Endothelial cell (in vitro differentiated cells): ENCODE results near the gene SARS1. TPM values are rescaled to one million over a fixed set of nuclear protein-coding genes. Genes with fewer than 3 reads are reported as not detected.
A peak's percentile ranks its signal among the peaks of the same experiment; 100 is the strongest.

Experiments used
- DNase-seq: peaks from one replicate; pipeline ENCODE4 v3.0.0; 2021; ENCODE audit warnings: low spot score
- H3K27ac Mint-ChIP-seq: one replicate; pipeline ENCODE4 v1.8.0; 2021; ENCODE audit warnings: mixed read lengths, inconsistent platforms; ENCODE audit not compliant: unreplicated experiment
- H3K27me3 Mint-ChIP-seq: one replicate; pipeline ENCODE4 v1.8.0; 2021; ENCODE audit warnings: mild to moderate bottlenecking, moderate library complexity, mixed read lengths, inconsistent platforms; ENCODE audit not compliant: unreplicated experiment
- H3K36me3 Mint-ChIP-seq: one replicate; pipeline ENCODE4 v1.8.0; 2021; ENCODE audit warnings: mild to moderate bottlenecking, low read depth, mixed read lengths, inconsistent platforms; ENCODE audit not compliant: unreplicated experiment
- H3K4me1 Mint-ChIP-seq: one replicate; pipeline ENCODE4 v1.8.0; 2021; ENCODE audit warnings: mild to moderate bottlenecking, mixed read lengths, inconsistent platforms; ENCODE audit not compliant: unreplicated experiment
- H3K4me3 Mint-ChIP-seq: one replicate; pipeline ENCODE4 v1.8.0; 2021; ENCODE audit warnings: mild to moderate bottlenecking, mixed read lengths, inconsistent platforms; ENCODE audit not compliant: unreplicated experiment
- H3K9me3 Mint-ChIP-seq: one replicate; pipeline ENCODE4 v1.8.0; 2021; ENCODE audit warnings: mixed read lengths, inconsistent platforms; ENCODE audit not compliant: unreplicated experiment
- total RNA-seq: library from RNA; stranded (reverse); fragmentation: NEBNext Ultra II Directional; extraction: Animal tissue kit (Norgen Biotek cat#: 25700); gene quantifications from one replicate; pipeline ENCODE4 v1.2.1, GENCODE V29; 2021; ENCODE audit not compliant: unreplicated experiment
- TF ChIP-seq, protein P1 (sequence below): fragments of 200-600 bp; sonication (generic); IDR thresholded peaks from one replicate; pipeline ENCODE4 v1.5.0; 2021; ENCODE audit warnings: antibody characterized with exemption; ENCODE audit not compliant: unreplicated experiment

The SARS1 gene
- total RNA-seq, 1 donor from 2014 or later: 125 TPM

DNA sequence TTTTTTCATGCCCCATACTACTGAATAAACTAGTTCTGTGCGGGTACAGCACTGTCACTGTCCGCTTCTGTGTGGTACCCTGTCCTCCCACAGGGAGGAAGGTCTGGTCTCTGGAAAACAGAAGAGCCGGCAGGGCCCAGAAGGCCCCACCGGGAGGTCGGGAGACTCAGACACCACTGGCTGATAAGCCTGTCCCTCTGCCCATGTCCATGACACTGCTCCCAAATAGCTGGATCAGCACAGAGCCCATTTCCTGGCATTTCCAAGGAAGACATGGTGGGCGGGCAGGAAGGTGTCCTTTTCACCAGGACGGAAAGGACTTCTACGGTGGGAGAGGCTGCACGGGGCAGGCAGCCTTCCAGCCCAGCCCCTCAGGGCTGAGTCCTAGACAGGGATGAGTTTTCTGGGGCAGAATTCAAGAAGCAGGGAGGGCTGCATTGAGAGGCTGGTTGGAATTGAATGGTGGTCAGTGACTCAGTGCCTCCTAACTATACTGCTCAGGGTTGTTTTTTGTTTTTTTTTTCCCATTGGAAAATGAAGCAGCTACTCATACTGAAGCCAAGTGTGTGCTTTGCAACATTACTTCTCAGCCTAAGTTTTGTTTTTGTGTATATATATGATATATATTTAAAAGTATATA is 62.1 kb downstream of the SARS1 start:
- no peak for DNase-seq
- Mint-ChIP-seq H3K9me3 (no peaks in the 10 kb centered on the region), H3K27ac (peak overlapping the region; percentile 77), H3K36me3 (peaks cover 5% of the 10 kb centered on the region), H3K4me1 (peaks cover 25% of the 10 kb centered on the region), H3K4me3 (no peak overlapping the region), H3K27me3 (peaks cover 5% of the 10 kb centered on the region)
- TF ChIP-seq, protein P1, sequence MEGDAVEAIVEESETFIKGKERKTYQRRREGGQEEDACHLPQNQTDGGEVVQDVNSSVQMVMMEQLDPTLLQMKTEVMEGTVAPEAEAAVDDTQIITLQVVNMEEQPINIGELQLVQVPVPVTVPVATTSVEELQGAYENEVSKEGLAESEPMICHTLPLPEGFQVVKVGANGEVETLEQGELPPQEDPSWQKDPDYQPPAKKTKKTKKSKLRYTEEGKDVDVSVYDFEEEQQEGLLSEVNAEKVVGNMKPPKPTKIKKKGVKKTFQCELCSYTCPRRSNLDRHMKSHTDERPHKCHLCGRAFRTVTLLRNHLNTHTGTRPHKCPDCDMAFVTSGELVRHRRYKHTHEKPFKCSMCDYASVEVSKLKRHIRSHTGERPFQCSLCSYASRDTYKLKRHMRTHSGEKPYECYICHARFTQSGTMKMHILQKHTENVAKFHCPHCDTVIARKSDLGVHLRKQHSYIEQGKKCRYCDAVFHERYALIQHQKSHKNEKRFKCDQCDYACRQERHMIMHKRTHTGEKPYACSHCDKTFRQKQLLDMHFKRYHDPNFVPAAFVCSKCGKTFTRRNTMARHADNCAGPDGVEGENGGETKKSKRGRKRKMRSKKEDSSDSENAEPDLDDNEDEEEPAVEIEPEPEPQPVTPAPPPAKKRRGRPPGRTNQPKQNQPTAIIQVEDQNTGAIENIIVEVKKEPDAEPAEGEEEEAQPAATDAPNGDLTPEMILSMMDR: no peak

DNA sequence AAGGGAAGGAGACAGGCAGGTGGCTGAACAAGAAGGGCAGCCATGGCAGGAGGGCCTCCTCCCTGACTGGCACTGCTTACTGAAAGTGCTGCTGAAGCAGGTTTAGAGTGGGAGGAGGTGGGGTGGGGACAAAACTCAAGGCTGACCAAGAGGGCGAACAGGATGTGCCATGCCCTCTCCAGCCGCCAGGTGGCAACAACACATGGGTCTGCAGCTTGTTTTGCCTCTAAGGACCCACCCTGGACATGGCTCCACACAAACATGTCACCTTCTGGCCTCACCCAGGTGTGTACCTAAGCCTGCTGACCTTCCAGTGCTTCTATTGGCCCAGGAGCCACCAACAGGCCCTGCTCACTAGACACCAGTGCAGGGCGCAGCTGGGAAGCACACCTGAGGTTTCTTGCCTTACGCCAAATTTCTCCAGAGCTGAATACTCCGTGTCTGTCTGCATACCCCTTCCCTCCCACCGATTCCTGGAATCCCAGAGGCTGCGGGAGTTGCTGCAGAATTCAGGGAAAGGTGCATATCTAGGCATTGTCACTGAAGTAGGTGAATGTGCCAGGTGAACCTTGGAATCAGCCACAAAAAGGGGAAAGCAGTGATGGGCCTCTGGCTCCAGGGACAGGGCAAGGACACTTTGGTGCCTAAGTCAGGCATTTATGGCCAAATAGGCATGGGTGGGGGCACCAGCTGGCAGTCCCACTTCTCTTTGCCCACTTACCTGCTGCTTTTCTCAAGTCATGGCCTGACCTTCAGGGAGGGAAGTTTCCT is 63.9 kb downstream of the SARS1 start:
- DNase-seq: peak; percentile 81
- TF ChIP-seq, protein P1: peak; percentile 94
- H3K9me3 Mint-ChIP-seq: no peaks in the 10 kb centered on the region
- H3K4me3 Mint-ChIP-seq: no peak overlapping the region
- peaks cover 8% of the 10 kb centered on the region for H3K27me3 Mint-ChIP-seq
- no peak overlapping the region for H3K27ac Mint-ChIP-seq
- H3K36me3 Mint-ChIP-seq: peaks cover 9% of the 10 kb centered on the region
- H3K4me1 Mint-ChIP-seq: peaks cover 35% of the 10 kb centered on the region

DNA sequence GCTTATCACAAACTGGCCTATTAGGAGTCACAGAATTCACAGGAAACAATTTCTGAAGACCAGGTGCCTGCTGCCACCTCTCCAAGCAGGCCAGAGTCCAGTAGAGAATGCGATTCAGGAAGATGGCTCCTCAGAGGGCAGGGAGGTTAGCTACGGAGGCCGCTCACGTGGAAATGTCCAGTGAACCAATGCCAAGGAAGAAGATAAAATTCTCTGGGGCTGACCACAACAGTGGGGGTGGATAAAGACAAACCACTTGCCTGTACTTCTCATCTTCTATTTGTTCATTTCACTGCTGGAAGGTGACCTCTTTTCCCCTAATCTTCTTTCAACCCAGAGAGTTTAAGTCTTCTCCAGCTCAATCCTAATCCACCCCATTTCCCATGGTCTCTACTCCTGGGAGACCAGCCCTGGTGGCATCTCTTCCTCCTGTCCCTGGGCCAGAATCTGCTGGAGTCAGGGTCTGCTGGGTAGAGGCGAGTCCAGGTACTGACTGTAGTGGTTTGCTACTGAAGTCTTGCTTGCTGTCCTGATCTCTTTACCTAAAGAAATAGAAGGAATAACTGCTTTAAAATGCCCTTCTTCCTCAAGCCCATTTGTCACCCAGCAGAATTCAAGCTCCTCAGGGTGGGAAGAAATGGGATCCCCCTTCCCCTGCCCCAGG is 66.0 kb downstream of the SARS1 start:
- Mint-ChIP-seq H3K9me3 (no peaks in the 10 kb centered on the region), H3K27ac (no peak overlapping the region), H3K36me3 (peaks cover 9% of the 10 kb centered on the region), H3K4me3 (no peak overlapping the region), H3K4me1 (peaks cover 32% of the 10 kb centered on the region), H3K27me3 (peaks cover 8% of the 10 kb centered on the region)
- TF ChIP-seq, protein P1: no peak
- DNase-seq: no peak

DNA sequence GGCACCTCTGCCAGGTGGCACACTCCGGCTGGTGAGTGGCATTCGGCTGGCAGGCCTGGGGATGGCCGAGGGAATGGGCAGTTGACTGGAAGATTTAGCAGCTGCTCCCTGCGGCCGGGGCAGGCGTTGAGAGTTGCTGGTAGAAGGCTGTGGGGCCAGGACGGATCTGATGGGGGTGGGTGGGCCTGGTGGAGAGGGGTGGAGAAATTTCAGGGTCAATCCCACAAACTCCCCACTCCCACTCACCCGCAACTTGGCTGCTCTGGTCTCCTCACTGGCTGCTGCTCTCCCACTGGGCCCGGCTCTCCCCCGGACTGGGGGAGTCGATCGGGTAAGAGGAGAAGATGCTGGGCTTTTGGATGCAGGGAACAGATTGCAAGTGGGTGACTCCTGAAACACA is 67.1 kb downstream of the SARS1 start:
- peaks cover 21% of the 10 kb centered on the region for H3K4me1 Mint-ChIP-seq
- H3K4me3 Mint-ChIP-seq: no peak overlapping the region
- TF ChIP-seq, protein P1: no peak
- no peak overlapping the region for H3K27ac Mint-ChIP-seq
- H3K9me3 Mint-ChIP-seq: no peaks in the 10 kb centered on the region
- no peak for DNase-seq
- peaks cover 6% of the 10 kb centered on the region for H3K27me3 Mint-ChIP-seq
- H3K36me3 Mint-ChIP-seq: peaks cover 9% of the 10 kb centered on the region
